HepG2 (cell line): Measurements from ENCODE around the gene OBP2A.

Source experiments
- HNRNPLL ChIP-seq: fragments of 200-400 bp; formaldehyde crosslinking; IDR thresholded peaks from 2 replicates; pipeline ENCODE4 v1.6.1; 2017; ENCODE audit warnings: mild to moderate bottlenecking, low read depth, low read length; ENCODE audit not compliant: poor library complexity, severe bottlenecking
- SMAD1 ChIP-seq: sonication (generic); formaldehyde crosslinking; IDR thresholded peaks from 2 replicates; pipeline ENCODE4 v1.4.0; 2020; ENCODE audit warnings: missing genetic modification reagents, low read depth, mild to moderate bottlenecking, borderline replicate concordance
- SP1 ChIP-seq, 2 experiments: fragments of 450-650 bp in 1 of 2; sonication (generic) in 1 of 2; formaldehyde crosslinking in 1 of 2; IDR thresholded peaks; 2 replicates each; pipeline versions ENCODE4 v1.4.0 to v1.6.1; 2016 to 2020; ENCODE audit warnings: missing genetic modification reagents in 1 of 2
- TP53 ChIP-seq: sonication (generic); formaldehyde crosslinking; conservative IDR thresholded peaks from 2 replicates; pipeline ENCODE4 v1.4.0; 2020; ENCODE audit warnings: missing genetic modification reagents
- ZBTB37 ChIP-seq: sonication (generic); formaldehyde crosslinking; IDR thresholded peaks from 2 replicates; pipeline ENCODE4 v1.4.0; 2020; ENCODE audit warnings: mild to moderate bottlenecking, missing genetic modification reagents
- ZBTB39 ChIP-seq: sonication (generic); formaldehyde crosslinking; IDR thresholded peaks from 2 replicates; pipeline ENCODE4 v1.5.0; 2020; ENCODE audit warnings: missing genetic modification reagents
- ZBTB7A ChIP-seq: sonication (generic); formaldehyde crosslinking; IDR thresholded peaks from 2 replicates; pipeline ENCODE4 v1.8.0; 2022; ENCODE audit warnings: mild to moderate bottlenecking, missing genetic modification reagents
- TF ChIP-seq, protein P1 (sequence below): sonication (generic); formaldehyde crosslinking; IDR thresholded peaks from 2 replicates; pipeline ENCODE4 v1.8.0; 2022; ENCODE audit warnings: mild to moderate bottlenecking, missing genetic modification reagents, moderate library complexity
- TF ChIP-seq, protein P2 (sequence below): sonication (generic); formaldehyde crosslinking; IDR thresholded peaks from 2 replicates; pipeline ENCODE4 v1.5.0; 2020; ENCODE audit warnings: mild to moderate bottlenecking, missing genetic modification reagents, moderate library complexity

DNA sequence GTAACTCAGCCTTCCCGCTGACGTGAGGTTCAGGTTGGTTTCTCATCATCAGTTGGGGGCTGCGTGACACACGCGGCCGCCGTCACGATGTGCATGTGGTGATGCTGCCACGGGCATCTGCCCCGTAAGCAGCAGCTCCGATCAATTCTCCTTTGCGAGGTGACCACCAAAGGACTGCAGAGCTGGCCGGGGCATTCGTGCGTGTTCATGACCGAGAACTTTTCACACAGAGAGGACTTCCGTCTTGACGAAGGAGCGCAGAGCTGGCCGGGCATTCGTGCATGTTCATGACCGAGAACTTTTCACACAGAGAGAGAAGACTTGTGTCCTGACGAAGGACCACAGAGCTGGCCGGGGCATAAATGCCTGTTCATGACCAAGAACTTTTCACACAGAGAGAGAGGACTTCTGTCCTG, 28.5 kb upstream of the OBP2A start:
- TF ChIP-seq ZBTB7A (no peak), TP53 (no peak), SP1 (IDR thresholded peaks at IDR 0.05) (no peak), SP1 (CRISPR knock-in tag; IDR thresholded peaks at IDR 0.05) (no peak), HNRNPLL (no peak), ZBTB37 (CRISPR knock-in tag) (no peak), SMAD1 (no peak), ZBTB39 (CRISPR knock-in tag) (no peak)
- TF ChIP-seq, protein P1, sequence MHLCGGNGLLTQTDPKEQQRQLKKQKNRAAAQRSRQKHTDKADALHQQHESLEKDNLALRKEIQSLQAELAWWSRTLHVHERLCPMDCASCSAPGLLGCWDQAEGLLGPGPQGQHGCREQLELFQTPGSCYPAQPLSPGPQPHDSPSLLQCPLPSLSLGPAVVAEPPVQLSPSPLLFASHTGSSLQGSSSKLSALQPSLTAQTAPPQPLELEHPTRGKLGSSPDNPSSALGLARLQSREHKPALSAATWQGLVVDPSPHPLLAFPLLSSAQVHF (CRISPR knock-in tag), result no peak
- TF ChIP-seq, protein P2, sequence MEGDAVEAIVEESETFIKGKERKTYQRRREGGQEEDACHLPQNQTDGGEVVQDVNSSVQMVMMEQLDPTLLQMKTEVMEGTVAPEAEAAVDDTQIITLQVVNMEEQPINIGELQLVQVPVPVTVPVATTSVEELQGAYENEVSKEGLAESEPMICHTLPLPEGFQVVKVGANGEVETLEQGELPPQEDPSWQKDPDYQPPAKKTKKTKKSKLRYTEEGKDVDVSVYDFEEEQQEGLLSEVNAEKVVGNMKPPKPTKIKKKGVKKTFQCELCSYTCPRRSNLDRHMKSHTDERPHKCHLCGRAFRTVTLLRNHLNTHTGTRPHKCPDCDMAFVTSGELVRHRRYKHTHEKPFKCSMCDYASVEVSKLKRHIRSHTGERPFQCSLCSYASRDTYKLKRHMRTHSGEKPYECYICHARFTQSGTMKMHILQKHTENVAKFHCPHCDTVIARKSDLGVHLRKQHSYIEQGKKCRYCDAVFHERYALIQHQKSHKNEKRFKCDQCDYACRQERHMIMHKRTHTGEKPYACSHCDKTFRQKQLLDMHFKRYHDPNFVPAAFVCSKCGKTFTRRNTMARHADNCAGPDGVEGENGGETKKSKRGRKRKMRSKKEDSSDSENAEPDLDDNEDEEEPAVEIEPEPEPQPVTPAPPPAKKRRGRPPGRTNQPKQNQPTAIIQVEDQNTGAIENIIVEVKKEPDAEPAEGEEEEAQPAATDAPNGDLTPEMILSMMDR (CRISPR knock-in tag), result no peak
